ENCODE measurements around the gene TBC1D7.

DNA sequence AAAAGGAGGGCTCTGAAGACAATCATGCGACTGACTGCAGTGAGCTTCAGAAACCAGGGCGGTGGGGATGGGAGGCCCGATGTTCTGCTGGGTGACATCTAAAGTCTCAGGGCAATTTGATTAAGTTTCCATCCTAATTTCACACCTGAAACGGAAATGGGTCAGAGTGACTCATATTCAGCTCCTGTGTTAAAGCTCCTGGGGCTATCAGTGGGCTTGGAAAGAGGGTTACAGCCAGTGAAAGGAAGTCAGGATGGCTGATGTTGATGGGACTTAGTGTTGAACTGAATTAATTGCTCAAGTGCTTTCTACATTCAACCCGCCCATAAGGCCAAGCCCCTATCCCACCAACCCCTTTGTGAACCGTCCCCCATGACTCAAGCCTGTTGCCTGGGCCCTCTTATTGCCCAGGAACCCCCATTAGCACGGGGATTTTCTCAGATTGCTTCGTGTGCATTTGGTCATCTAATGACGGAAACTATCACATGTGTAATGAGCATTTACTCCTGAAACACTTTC is 47.1 kb upstream of the TBC1D7 start:
- no peak for TF ChIP-seq ZNF558 (tag by site-specific recombination; IDR thresholded peaks at IDR 0.05)
- TF ChIP-seq, protein P1, sequence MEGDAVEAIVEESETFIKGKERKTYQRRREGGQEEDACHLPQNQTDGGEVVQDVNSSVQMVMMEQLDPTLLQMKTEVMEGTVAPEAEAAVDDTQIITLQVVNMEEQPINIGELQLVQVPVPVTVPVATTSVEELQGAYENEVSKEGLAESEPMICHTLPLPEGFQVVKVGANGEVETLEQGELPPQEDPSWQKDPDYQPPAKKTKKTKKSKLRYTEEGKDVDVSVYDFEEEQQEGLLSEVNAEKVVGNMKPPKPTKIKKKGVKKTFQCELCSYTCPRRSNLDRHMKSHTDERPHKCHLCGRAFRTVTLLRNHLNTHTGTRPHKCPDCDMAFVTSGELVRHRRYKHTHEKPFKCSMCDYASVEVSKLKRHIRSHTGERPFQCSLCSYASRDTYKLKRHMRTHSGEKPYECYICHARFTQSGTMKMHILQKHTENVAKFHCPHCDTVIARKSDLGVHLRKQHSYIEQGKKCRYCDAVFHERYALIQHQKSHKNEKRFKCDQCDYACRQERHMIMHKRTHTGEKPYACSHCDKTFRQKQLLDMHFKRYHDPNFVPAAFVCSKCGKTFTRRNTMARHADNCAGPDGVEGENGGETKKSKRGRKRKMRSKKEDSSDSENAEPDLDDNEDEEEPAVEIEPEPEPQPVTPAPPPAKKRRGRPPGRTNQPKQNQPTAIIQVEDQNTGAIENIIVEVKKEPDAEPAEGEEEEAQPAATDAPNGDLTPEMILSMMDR (tag by site-specific recombination; IDR thresholded peaks at IDR 0.05): no peak
- no peak for TF ChIP-seq KLF9 (tag by site-specific recombination; IDR thresholded peaks at IDR 0.05; ENCODE audit: low read depth)
- TF ChIP-seq, protein P2, sequence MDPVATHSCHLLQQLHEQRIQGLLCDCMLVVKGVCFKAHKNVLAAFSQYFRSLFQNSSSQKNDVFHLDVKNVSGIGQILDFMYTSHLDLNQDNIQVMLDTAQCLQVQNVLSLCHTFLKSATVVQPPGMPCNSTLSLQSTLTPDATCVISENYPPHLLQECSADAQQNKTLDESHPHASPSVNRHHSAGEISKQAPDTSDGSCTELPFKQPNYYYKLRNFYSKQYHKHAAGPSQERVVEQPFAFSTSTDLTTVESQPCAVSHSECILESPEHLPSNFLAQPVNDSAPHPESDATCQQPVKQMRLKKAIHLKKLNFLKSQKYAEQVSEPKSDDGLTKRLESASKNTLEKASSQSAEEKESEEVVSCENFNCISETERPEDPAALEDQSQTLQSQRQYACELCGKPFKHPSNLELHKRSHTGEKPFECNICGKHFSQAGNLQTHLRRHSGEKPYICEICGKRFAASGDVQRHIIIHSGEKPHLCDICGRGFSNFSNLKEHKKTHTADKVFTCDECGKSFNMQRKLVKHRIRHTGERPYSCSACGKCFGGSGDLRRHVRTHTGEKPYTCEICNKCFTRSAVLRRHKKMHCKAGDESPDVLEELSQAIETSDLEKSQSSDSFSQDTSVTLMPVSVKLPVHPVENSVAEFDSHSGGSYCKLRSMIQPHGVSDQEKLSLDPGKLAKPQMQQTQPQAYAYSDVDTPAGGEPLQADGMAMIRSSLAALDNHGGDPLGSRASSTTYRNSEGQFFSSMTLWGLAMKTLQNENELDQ (tag by site-specific recombination; IDR thresholded peaks at IDR 0.05; ENCODE audit: low read depth): no peak
- no peak for TF ChIP-seq ZNF610 (tag by site-specific recombination; IDR thresholded peaks at IDR 0.05; ENCODE audit: borderline replicate concordance)
- TF ChIP-seq KLF16 (tag by site-specific recombination; IDR thresholded peaks at IDR 0.05): no peak
- TF ChIP-seq ZNF146 (tag by site-specific recombination; IDR thresholded peaks at IDR 0.05): no peak
- TF ChIP-seq, protein P3, sequence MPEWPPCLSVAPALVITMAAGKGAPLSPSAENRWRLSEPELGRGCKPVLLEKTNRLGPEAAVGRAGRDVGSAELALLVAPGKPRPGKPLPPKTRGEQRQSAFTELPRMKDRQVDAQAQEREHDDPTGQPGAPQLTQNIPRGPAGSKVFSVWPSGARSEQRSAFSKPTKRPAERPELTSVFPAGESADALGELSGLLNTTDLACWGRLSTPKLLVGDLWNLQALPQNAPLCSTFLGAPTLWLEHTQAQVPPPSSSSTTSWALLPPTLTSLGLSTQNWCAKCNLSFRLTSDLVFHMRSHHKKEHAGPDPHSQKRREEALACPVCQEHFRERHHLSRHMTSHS (tag by site-specific recombination; IDR thresholded peaks at IDR 0.05): no peak

Data from HEK293 (cell line).